Lung (tissue), 12 donors: ENCODE measurements around the gene OPCML. TPM values are rescaled to one million over a fixed set of nuclear protein-coding genes. Genes with fewer than 3 reads are reported as not detected.

Source experiments
- ATAC-seq: fragments of 200-7000 bp; cut with Tn5 transposase; one replicate; pipeline ENCODE4 v1.9.1; 2020; ENCODE audit warnings: moderate number of reproducible peaks; ENCODE audit not compliant: insufficient read depth, low FRiP score
- DNase-seq, 3 donors: peaks; one replicate each; pipeline ENCODE4 v3.0.0-alpha.2; 2013 to 2017
- H3K27ac ChIP-seq, 2 donors: one replicate each; pipeline ENCODE4 v1.5.1; 2013; ENCODE audit warnings: mild to moderate bottlenecking in 2 of 2, moderate library complexity in 2 of 2, control low read depth in 1 of 2, inconsistent platforms in 1 of 2, low read depth in 1 of 2, low read length in 1 of 2
- H3K27me3 ChIP-seq, 3 donors: one replicate each; pipeline ENCODE4 v1.5.1; 2013; ENCODE audit warnings: low read length in 2 of 3; ENCODE audit not compliant: control insufficient read depth in 3 of 3, insufficient read depth in 3 of 3
- H3K36me3 ChIP-seq, 4 donors: one replicate each; pipeline ENCODE4 v1.5.1; 2013; ENCODE audit warnings: low read length in 4 of 4, mild to moderate bottlenecking in 1 of 4, moderate library complexity in 1 of 4; ENCODE audit not compliant: control insufficient read depth in 4 of 4, insufficient read depth in 4 of 4
- H3K4me1 ChIP-seq, 5 donors: one replicate each; pipeline ENCODE4 v1.5.1; 2013; ENCODE audit warnings: low read length in 5 of 5, mild to moderate bottlenecking in 2 of 5, moderate library complexity in 1 of 5; ENCODE audit not compliant: control insufficient read depth in 5 of 5, insufficient read depth in 5 of 5
- H3K4me3 ChIP-seq: one replicate; pipeline ENCODE4 v1.5.1; 2013; ENCODE audit warnings: mild to moderate bottlenecking, control low read depth, moderate library complexity
- H3K9ac ChIP-seq, 2 donors: one replicate each; pipeline ENCODE4 v1.5.1; 2013; ENCODE audit warnings: low read length in 2 of 2, control low read depth in 1 of 2; ENCODE audit not compliant: insufficient read depth in 1 of 2
- H3K9me3 ChIP-seq, 4 donors: one replicate each; pipeline ENCODE4 v1.5.1; 2013; ENCODE audit warnings: low read length in 3 of 4, mild to moderate bottlenecking in 1 of 4, moderate library complexity in 1 of 4; ENCODE audit not compliant: control insufficient read depth in 4 of 4, insufficient read depth in 3 of 4
- CTCF ChIP-seq: IDR thresholded peaks from 2 replicates; pipeline ENCODE4 v1.5.1; 2012; ENCODE audit warnings: mild to moderate bottlenecking; ENCODE audit errors: control extremely low read depth, extremely low read depth
- WGBS, 2 donors: extraction: QIAGEN DNeasy Blood & Tissue Kit; methylation state at CpG; one replicate each; pipeline ENCODE4 v1.1.7; 2013; 5-methylcytosine and 5-hydroxymethylcytosine counted together
- polyA plus RNA-seq, 2 donors: library from polyadenylated mRNA; stranded (reverse); fragments of 200-250 nt; gene quantifications; one replicate each; pipeline ENCODE4 v1.2.1, GENCODE V29; 2013
- total RNA-seq, 2 donors: library from RNA; depleted of rRNA in 1 of 2; stranded (reverse); fragments of >200 nt in 1 of 2; gene quantifications; one replicate each; pipeline ENCODE4 v1.2.1, GENCODE V29; 2014 to 2021
- donor health status: control.
- donor health status: control.
- donor health status: Bipolar disorder and iron deficiency.
- donor health status: healthy.
- donor health status: DM: yes; HTN: yes; CAD: no.

Gene OPCML
- total and polyA plus RNA-seq, 4 donors = 0.49 to 0.74 TPM; not detected in 2

DNA sequence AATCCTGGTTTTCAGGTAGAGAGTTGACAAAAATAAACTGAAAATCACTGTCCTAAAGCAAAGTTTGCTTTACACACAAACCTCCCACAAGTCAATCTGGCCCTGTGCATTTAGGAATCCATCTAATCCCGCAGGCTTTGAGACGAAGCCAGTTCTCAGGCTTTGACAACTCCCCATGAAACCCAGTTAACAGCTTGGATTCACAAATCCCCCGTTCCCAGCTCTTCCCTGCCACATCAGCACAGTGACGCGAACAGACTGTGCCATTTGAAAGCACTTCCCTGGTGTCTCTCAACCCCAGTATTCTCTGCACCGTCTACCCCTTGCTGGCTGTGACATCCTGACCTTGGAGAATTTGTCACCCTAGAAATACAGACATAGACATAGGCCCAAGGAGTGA is 117.8 kb downstream of the OPCML start:
- WGBS, 2 donors = 75 to 80% methylated on average over 6 of the region's 6 CpGs
- no peak for TF ChIP-seq CTCF
- H3K9ac ChIP-seq = no peak overlapping the region
- peaks cover 0 to 4% (median 0%) of the 10 kb centered on the region in 4 donors for H3K9me3 ChIP-seq
- H3K36me3 ChIP-seq = no peaks in the 10 kb centered on the region
- no peak overlapping the region for H3K27ac ChIP-seq
- H3K4me1 ChIP-seq = peaks cover 0 to 2% (median 0%) of the 10 kb centered on the region in 5 donors
- ATAC-seq (no peak), DNase-seq (no peak)
- H3K4me3 ChIP-seq = no peak overlapping the region
- H3K27me3 ChIP-seq = no peaks in the 10 kb centered on the region

DNA sequence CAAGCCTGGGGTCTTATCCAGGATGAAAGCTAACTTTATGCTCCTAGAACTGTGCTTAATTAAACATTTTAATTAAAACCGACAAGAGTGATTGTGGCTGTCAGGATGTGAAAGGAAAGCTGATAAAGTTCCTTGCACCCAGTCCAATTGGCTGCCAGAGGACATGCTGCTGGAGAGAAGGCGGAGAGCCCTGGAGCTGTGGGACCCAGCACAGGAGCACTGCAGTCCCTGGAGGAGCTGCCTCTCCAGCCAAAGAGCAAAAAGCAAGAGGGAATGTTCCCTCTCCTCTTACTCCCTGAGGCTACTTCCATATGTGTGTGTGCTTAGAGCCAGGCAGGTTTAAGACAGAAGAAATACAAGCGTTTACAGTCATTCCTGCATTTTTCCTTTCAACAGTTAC is 118.6 kb downstream of the OPCML start:
- Histone ChIP-seq H3K4me3 (no peak overlapping the region), H3K9me3 (peaks cover 0 to under 1% (median 0%) of the 10 kb centered on the region in 4 donors), H3K27me3 (no peaks in the 10 kb centered on the region), H3K9ac (no peak overlapping the region), H3K36me3 (no peaks in the 10 kb centered on the region), H3K4me1 (peaks cover 0 to 2% (median 0%) of the 10 kb centered on the region in 5 donors), H3K27ac (no peak overlapping the region)
- WGBS, 2 donors = 84 to 86% methylated on average over 3 of the region's 3 CpGs
- no peak for TF ChIP-seq CTCF
- DNase-seq = no peak
- ATAC-seq = no peak

DNA sequence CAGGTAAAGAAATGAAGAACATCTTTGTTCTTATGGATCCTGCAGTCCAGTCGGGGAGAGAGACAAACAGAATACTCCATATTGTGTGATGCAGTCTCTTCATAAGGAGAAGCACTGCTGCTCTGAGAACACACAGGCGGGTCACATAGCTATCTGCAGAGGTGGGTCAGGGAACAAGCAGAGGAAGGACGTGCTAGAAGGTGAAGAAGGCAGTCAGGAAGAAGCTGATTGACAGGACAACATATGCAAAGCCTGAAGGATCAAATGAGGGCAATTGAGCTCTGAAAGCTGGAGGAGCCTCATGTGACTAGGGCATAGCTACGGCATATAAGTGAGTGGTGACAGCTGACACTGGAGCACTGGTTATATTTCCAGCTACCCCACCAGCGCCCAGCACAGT is 122.5 kb downstream of the OPCML start:
- H3K9ac ChIP-seq = no peak overlapping the region
- no peak for TF ChIP-seq CTCF
- H3K4me1 ChIP-seq = peaks cover 0 to 2% (median 0%) of the 10 kb centered on the region in 5 donors
- H3K4me3 ChIP-seq = no peak overlapping the region
- no peak overlapping the region for H3K27ac ChIP-seq
- WGBS, 2 donors = 62 to 73% methylated on average over 5 of the region's 5 CpGs
- no peak for DNase-seq
- H3K36me3 ChIP-seq = no peaks in the 10 kb centered on the region
- no peak for ATAC-seq
- no peaks in the 10 kb centered on the region for H3K27me3 ChIP-seq
- H3K9me3 ChIP-seq = peaks cover 0 to 1% (median 0%) of the 10 kb centered on the region in 4 donors

DNA sequence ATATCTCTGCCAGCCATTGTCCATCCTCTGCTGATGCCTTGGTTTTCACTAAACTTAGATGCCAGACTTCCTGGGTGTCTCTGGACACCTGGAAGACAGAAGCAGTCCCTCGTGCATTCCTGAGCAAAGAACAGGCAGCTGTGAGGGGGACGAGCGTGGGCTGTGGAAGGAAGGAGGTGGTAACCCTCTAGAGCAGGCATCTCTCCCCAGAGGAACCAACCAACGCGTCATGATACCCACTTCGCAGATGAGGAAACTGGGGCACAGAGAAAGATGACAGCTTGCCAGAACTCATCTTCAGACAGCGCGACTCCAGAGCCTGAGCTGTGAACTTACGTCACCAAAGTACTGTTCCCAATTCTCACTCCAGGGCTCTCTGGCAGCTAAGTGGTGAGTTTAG is 123.4 kb downstream of the OPCML start:
- Histone ChIP-seq H3K27me3 (no peaks in the 10 kb centered on the region), H3K4me3 (no peak overlapping the region), H3K36me3 (no peaks in the 10 kb centered on the region), H3K9me3 (peaks cover 0 to 1% (median 0%) of the 10 kb centered on the region in 4 donors), H3K27ac (no peak overlapping the region), H3K4me1 (peaks cover 0 to 2% (median 0%) of the 10 kb centered on the region in 5 donors), H3K9ac (no peak overlapping the region)
- DNase-seq (no peak), ATAC-seq (no peak)
- WGBS, 2 donors = 85 to 88% methylated on average over 9 of the region's 9 CpGs
- TF ChIP-seq CTCF = no peak
